Activated T-helper 2 cell treated with anti-CD3 and anti-CD28 coated beads, Interferon-gamma antibody, Interleukin-2, Interleukin-4, amounts not matched to agents 10 μg/mL and 5 μg/mL and 100 μg/mL, durations not matched to agents 14 hours and 24 hours and 36 hours (primary cell): ENCODE results near the gene PSMD1. TPM values are rescaled to one million over a fixed set of nuclear protein-coding genes. Genes with fewer than 3 reads are reported as not detected.
A peak's percentile ranks its signal among the peaks of the same experiment; 100 is the strongest.

Source experiments
- DNase-seq: peaks from one replicate; pipeline ENCODE4 v3.0.0; 2021; ENCODE audit warnings: low spot score
- H3K27ac Mint-ChIP-seq: one replicate; pipeline ENCODE4 v1.8.0; 2021; ENCODE audit warnings: mixed read lengths
- H3K27me3 Mint-ChIP-seq: one replicate; pipeline ENCODE4 v1.8.0; 2021; ENCODE audit warnings: low read depth, mixed read lengths
- H3K36me3 Mint-ChIP-seq: one replicate; pipeline ENCODE4 v1.8.0; 2021; ENCODE audit warnings: low read depth, mixed read lengths
- H3K4me1 Mint-ChIP-seq: one replicate; pipeline ENCODE4 v1.8.0; 2021; ENCODE audit warnings: low read depth, mixed read lengths
- H3K4me3 Mint-ChIP-seq: one replicate; pipeline ENCODE4 v1.8.0; 2021; ENCODE audit warnings: low read depth, mild to moderate bottlenecking, moderate library complexity, mixed read lengths
- H3K9me3 Mint-ChIP-seq: one replicate; pipeline ENCODE4 v1.8.0; 2021; ENCODE audit warnings: mixed read lengths
- intact Hi-C: fragments of 100-400 bp; cut with micrococcal nuclease; formaldehyde crosslinking; loops from one replicate; pipeline ENCODE4 v1.15.1; 2023
- total RNA-seq: library from RNA; stranded (reverse); gene quantifications from 2 replicates; pipeline ENCODE4 v1.2.3, GENCODE V29; 2022

Gene PSMD1
- total RNA-seq, 1 donor from 2014 or later = 180 TPM

GRCh38 chr2:231117148-231117547, 60.5 kb downstream of the PSMD1 start:
- no peaks in the 10 kb centered on the region for H3K9me3 Mint-ChIP-seq
- peaks cover 22% of the 10 kb centered on the region for H3K4me1 Mint-ChIP-seq
- DNase-seq = no peak
- H3K4me3 Mint-ChIP-seq = no peak overlapping the region
- no peak overlapping the region for H3K27ac Mint-ChIP-seq
- H3K36me3 Mint-ChIP-seq = peaks cover 16% of the 10 kb centered on the region
- no peaks in the 10 kb centered on the region for H3K27me3 Mint-ChIP-seq
- intact Hi-C loops = no loop called here

- intact Hi-C loops = no loop called here
- no peak for DNase-seq
- Mint-ChIP-seq H3K27ac (peak overlapping the region; percentile 44), H3K36me3 (peaks cover 9% of the 10 kb centered on the region), H3K9me3 (no peaks in the 10 kb centered on the region), H3K4me1 (peaks cover 21% of the 10 kb centered on the region), H3K4me3 (no peak overlapping the region), H3K27me3 (no peaks in the 10 kb centered on the region)
Observed at GRCh38 chr2:231117922-231118613, 61.4 kb downstream of the PSMD1 start.

- Mint-ChIP-seq H3K4me1 (peaks cover 26% of the 10 kb centered on the region), H3K27me3 (no peaks in the 10 kb centered on the region), H3K27ac (no peak overlapping the region), H3K4me3 (no peak overlapping the region), H3K36me3 (peaks cover 9% of the 10 kb centered on the region), H3K9me3 (no peaks in the 10 kb centered on the region)
- intact Hi-C loops = no loop called here
- no peak for DNase-seq
Observed at GRCh38 chr2:231118614-231118942, 61.9 kb downstream of the PSMD1 start.

GRCh38 chr2:231123362-231123898, 66.8 kb downstream of the PSMD1 start:
- H3K4me3 Mint-ChIP-seq = peak overlapping the region; percentile 47
- intact Hi-C loops = no loop called here
- no peaks in the 10 kb centered on the region for H3K27me3 Mint-ChIP-seq
- DNase-seq = no peak
- H3K27ac Mint-ChIP-seq = peak overlapping the region; percentile 49
- H3K9me3 Mint-ChIP-seq = no peaks in the 10 kb centered on the region
- peaks cover 10% of the 10 kb centered on the region for H3K36me3 Mint-ChIP-seq
- peaks cover 43% of the 10 kb centered on the region for H3K4me1 Mint-ChIP-seq

DNA sequence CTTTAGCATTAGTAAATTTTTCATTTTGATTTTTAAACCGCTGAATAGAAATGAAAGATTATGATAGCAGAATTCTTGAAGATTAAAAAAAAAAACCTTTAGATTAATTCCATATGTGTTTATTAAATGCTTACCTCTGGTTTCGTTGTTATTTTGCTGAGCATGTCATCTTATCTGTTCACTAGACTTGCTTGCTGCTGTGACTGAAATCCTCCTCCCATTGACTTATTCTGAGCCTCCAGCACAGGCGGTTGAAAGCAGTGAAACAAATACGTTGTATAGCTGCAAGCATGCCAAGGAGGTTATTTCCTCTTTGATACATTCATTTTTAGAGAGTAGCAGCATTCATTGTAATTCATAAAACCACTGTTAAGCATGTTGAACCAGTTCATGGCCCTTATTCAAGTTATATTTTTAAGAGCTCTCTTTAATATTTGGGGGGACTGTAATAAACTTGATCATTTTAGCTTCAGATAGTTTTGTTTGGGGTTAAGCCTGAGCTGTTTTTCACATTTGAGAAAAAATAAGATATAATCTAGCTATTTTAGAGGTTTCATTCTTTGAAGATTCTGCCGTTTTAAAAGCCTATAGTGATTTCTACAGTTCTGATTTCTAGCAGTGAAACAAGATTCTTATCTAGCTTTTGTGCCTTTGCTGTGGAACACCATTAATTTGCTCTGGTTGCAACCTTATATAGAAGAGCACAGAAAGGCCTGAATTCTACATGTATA, 68.3 kb downstream of the PSMD1 start, which contains the start of gene HTR2B:
HTR2B (minus strand) TSS at position 205 of the 731 bp plus-strand sequence. CDS start 1,278 bp downstream, outside the sequence.
- peak; percentile 27 for DNase-seq
- H3K27ac Mint-ChIP-seq = peak within 1 kb of the TSS; percentile 77
- H3K27me3 Mint-ChIP-seq = no peaks in the 10 kb centered on the region
- no peaks in the 10 kb centered on the region for H3K9me3 Mint-ChIP-seq
- intact Hi-C loops = loop anchor here (5.0 kb wide), 1 partner anchor 37 kb away; no protein-coding TSS in a partner anchor
- peaks cover 48% of the 10 kb centered on the region for H3K4me1 Mint-ChIP-seq
- peaks cover 10% of the 10 kb centered on the region for H3K36me3 Mint-ChIP-seq
- peak within 1 kb of the TSS; percentile 66 for H3K4me3 Mint-ChIP-seq

- intact Hi-C loops = loop anchor here (5.0 kb wide), 1 partner anchor 36 kb away; no protein-coding TSS in a partner anchor
- no peak for DNase-seq
- Mint-ChIP-seq H3K27me3 (no peaks in the 10 kb centered on the region), H3K27ac (no peak overlapping the region), H3K4me1 (peaks cover 49% of the 10 kb centered on the region), H3K9me3 (no peaks in the 10 kb centered on the region), H3K4me3 (no peak overlapping the region), H3K36me3 (peaks cover 6% of the 10 kb centered on the region)
Observed at GRCh38 chr2:231126123-231126522, 69.5 kb downstream of the PSMD1 start.

GRCh38 chr2:231127480-231127879, 70.8 kb downstream of the PSMD1 start:
- Mint-ChIP-seq H3K9me3 (no peaks in the 10 kb centered on the region), H3K27ac (no peak overlapping the region), H3K36me3 (peaks cover 6% of the 10 kb centered on the region), H3K27me3 (no peaks in the 10 kb centered on the region), H3K4me1 (peaks cover 50% of the 10 kb centered on the region), H3K4me3 (no peak overlapping the region)
- intact Hi-C loops = loop anchor here (5.0 kb wide), 1 partner anchor 35 kb away; no protein-coding TSS in a partner anchor
- no peak for DNase-seq

DNA sequence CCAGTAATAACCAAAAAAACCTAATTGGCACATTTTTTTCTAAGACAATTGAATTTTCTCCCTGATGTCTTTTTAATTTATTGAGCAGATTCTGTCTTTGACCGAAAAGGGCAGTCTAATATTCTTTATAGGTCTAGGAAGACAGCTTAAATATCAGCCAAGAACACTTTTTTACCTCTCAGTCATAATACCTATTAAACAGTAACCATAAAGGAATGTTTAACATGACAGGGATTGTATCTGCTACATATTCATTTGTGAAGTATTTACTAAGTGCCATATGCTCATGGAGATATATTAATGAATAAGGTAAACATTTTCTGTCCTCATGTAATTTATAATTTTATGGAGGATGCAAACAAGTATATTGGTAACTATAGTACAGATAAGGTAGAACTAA, 71.3 kb downstream of the PSMD1 start:
- Mint-ChIP-seq H3K4me1 (peaks cover 54% of the 10 kb centered on the region), H3K36me3 (peaks cover 6% of the 10 kb centered on the region), H3K27me3 (no peaks in the 10 kb centered on the region), H3K4me3 (no peak overlapping the region), H3K9me3 (no peaks in the 10 kb centered on the region), H3K27ac (no peak overlapping the region)
- intact Hi-C loops = loop anchor here (5.0 kb wide), 1 partner anchor 34 kb away; no protein-coding TSS in a partner anchor
- DNase-seq = no peak

- intact Hi-C loops = loop anchor here (5.0 kb wide), 1 partner anchor 34 kb away; no protein-coding TSS in a partner anchor
- no peak overlapping the region for H3K27ac Mint-ChIP-seq
- H3K9me3 Mint-ChIP-seq = no peaks in the 10 kb centered on the region
- H3K4me1 Mint-ChIP-seq = peaks cover 48% of the 10 kb centered on the region
- no peak for DNase-seq
- H3K27me3 Mint-ChIP-seq = no peaks in the 10 kb centered on the region
- H3K36me3 Mint-ChIP-seq = peaks cover 6% of the 10 kb centered on the region
- H3K4me3 Mint-ChIP-seq = no peak overlapping the region
Observed at GRCh38 chr2:231128541-231128940, 71.9 kb downstream of the PSMD1 start.

- H3K4me1 Mint-ChIP-seq = peaks cover 42% of the 10 kb centered on the region
- peaks cover 6% of the 10 kb centered on the region for H3K36me3 Mint-ChIP-seq
- no peaks in the 10 kb centered on the region for H3K9me3 Mint-ChIP-seq
- no peak overlapping the region for H3K27ac Mint-ChIP-seq
- no peaks in the 10 kb centered on the region for H3K27me3 Mint-ChIP-seq
- no peak overlapping the region for H3K4me3 Mint-ChIP-seq
- no peak for DNase-seq
- intact Hi-C loops = loop anchor here (5.0 kb wide), 1 partner anchor 33 kb away; no protein-coding TSS in a partner anchor
Observed at GRCh38 chr2:231129216-231129615, 72.5 kb downstream of the PSMD1 start.

- DNase-seq = no peak
- H3K4me1 Mint-ChIP-seq = peaks cover 29% of the 10 kb centered on the region
- no peak overlapping the region for H3K27ac Mint-ChIP-seq
- no peaks in the 10 kb centered on the region for H3K9me3 Mint-ChIP-seq
- no peaks in the 10 kb centered on the region for H3K27me3 Mint-ChIP-seq
- H3K4me3 Mint-ChIP-seq = no peak overlapping the region
- intact Hi-C loops = no loop called here
- peaks cover 6% of the 10 kb centered on the region for H3K36me3 Mint-ChIP-seq
Observed at GRCh38 chr2:231130336-231131056, 73.8 kb downstream of the PSMD1 start.

- intact Hi-C loops = no loop called here
- no peak overlapping the region for H3K27ac Mint-ChIP-seq
- DNase-seq = no peak
- no peaks in the 10 kb centered on the region for H3K27me3 Mint-ChIP-seq
- no peaks in the 10 kb centered on the region for H3K9me3 Mint-ChIP-seq
- no peak overlapping the region for H3K4me3 Mint-ChIP-seq
- no peaks in the 10 kb centered on the region for H3K36me3 Mint-ChIP-seq
- H3K4me1 Mint-ChIP-seq = peaks cover 23% of the 10 kb centered on the region
Observed at GRCh38 chr2:231132129-231132528, 75.5 kb downstream of the PSMD1 start.
